ENCODE results near the gene RAC3. TPM values are rescaled to one million over a fixed set of nuclear protein-coding genes. Genes with fewer than 3 reads are reported as not detected.

The RAC3 gene
- total and polyA plus RNA-seq, 2 of the 8 experiments (the other 6 are each of a cell fraction or from before 2014, with no cell fraction given): 177 to 299 TPM

DNA sequence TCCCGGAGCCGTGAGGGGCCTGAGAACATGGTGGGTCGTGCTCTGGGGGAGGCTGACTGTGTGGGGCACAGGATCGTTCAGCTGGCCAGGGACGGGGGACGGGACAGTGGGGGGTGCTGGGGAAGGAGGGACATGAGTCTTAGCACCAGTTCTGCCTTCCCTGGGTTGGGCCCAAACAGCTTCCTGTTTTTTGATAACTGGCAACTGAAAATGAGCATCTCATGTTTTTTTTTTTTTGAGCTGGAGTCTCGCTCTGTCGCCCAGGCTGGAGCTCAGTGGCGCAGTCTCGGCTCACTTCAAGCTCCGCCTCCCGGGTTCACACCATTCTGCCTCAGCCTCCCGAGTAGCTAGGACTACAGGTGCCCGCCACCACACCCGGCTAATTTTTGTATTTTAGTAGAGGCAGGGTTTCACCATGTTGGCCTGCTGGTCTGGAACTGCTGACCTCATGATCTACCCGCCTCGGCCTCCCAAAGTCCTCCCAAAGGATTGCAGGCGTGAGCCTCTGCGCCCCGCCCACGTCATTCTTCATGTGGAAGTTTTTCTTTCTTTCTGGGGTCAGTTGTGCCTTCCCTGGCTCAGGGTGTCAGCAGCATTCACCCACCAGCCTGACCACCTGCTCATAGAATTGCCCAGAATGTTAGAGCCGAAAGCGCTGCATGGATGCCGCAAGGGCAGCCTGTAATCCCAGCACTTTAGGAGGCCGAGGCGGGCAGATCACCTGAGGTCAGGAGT lies 47.7 kb upstream of the RAC3 start:
- no peak for FAIRE-seq

More for the DNA sequence above, 47.7 kb upstream of the RAC3 start:
- 98% methylated on average over 24 of the region's 26 CpGs; no CpG with 5 or more reads in 1 of the 2 experiments for WGBS, 2 experiments (ENCODE audit: extremely low coverage in 1 of 2, insufficient coverage in 1 of 2, insufficient read length in 1 of 2, insufficient replicate concordance in 2 of 2, low coverage in 1 of 2, low lambda C conversion rate in 2 of 2, missing lambda C conversion rate in 1 of 2)
- peaks cover 2% of the 10 kb centered on the region; the same call in 1 of the 2 replicates for H3K23me2 ChIP-seq (ENCODE audit: low read depth, low read length)
- H2BK12ac ChIP-seq (ENCODE audit: low read depth, low read length): no peak overlapping the region
- ChIA-PET POLR2A (ENCODE audit: partially characterized antibody) (interaction anchor here (0.7 to 1.4 kb wide), 3 partner anchors 14 to 280 kb away, joined by 4 read pairs; partner anchors contain the start of gene MRPL12), CTCF (ENCODE audit: partially characterized antibody) (interaction anchor here (0.6 to 3.2 kb wide), 6 partner anchors 10 to 94 kb away, joined by 3 to 12 read pairs (median 4); no protein-coding TSS in a partner anchor)
- TF ChIP-seq EP300 (IDR thresholded peaks at IDR 0.05; ENCODE audit: borderline replicate concordance in 1 of 2, low read depth in 2 of 2, low read length in 2 of 2) (no peak), KDM4A (IDR thresholded peaks at IDR 0.05; ENCODE audit: low read depth, low read length, severe bottlenecking) (no peak), NANOG (IDR thresholded peaks at IDR 0.05; ENCODE audit: insufficient read depth, low read depth, low read length, poor library complexity, severe bottlenecking) (no peak), JUN (IDR thresholded peaks at IDR 0.05; ENCODE audit: low read depth, low read length) (no peak), CHD1 (IDR thresholded peaks at IDR 0.05; ENCODE audit: low read depth, low read length) (no peak), SAP30 (IDR thresholded peaks at IDR 0.05; ENCODE audit: insufficient read depth, insufficient replicate concordance, low read length) (no peak), GTF2F1 (IDR thresholded peaks at IDR 0.05; ENCODE audit: borderline replicate concordance, low read depth, low read length) (no peak), POLR2AphosphoS5 (IDR thresholded peaks at IDR 0.05; ENCODE audit: low read depth, low read length) (no peak), HDAC2 (IDR thresholded peaks at IDR 0.05; ENCODE audit: borderline replicate concordance in 1 of 2, low read depth in 2 of 2, low read length in 2 of 2) (no peak), CBX8 (IDR thresholded peaks at IDR 0.05; ENCODE audit: borderline replicate concordance, low read depth, low read length) (no peak), CEBPB (IDR thresholded peaks at IDR 0.05; ENCODE audit: low read depth, low read length) (no peak)
- H2AK5ac ChIP-seq (ENCODE audit: low read depth, low read length): no peak overlapping the region
- H3K23ac ChIP-seq (ENCODE audit: insufficient read length): no peak overlapping the region
- H4K91ac ChIP-seq (replicated peaks; ENCODE audit: insufficient read length, low read length): no peak overlapping the region
- no peak overlapping the region for H3K4me3 ChIP-seq (ENCODE audit: extremely low read depth in 1 of 4, insufficient read depth in 2 of 4, low read depth in 3 of 4, low read length in 4 of 4)
- H3K79me1 ChIP-seq (ENCODE audit: low read depth, low read length): peaks cover 3% of the 10 kb centered on the region; the same call in 1 of the 2 replicates
- H4K5ac ChIP-seq (ENCODE audit: insufficient read length, low read depth, low read length): no peak overlapping the region
- no peaks in the 10 kb centered on the region for H3K9me3 ChIP-seq (ENCODE audit: insufficient read depth in 2 of 2, low read depth in 1 of 2, low read length in 1 of 2)
- no peak overlapping the region for H3K4me2 ChIP-seq (ENCODE audit: insufficient read depth in 1 of 2, low read depth in 2 of 2, low read length in 2 of 2)
- peaks cover 2 to 25% (median 16%) of the 10 kb centered on the region in 4 experiments; a peak in 6 of 8 replicates for H3K36me3 ChIP-seq (ENCODE audit: control insufficient read depth in 2 of 4, insufficient read depth in 4 of 4, low read length in 3 of 4)
- no peak overlapping the region for H3K56ac ChIP-seq (replicated peaks; ENCODE audit: insufficient read length, low read depth, low read length)
- H2BK15ac ChIP-seq (ENCODE audit: low read length): no peak overlapping the region
- H2BK120ac ChIP-seq (replicated peaks; ENCODE audit: low read depth, low read length): no peak overlapping the region
- no peak overlapping the region for H3K4ac ChIP-seq (replicated peaks; ENCODE audit: insufficient read length, low read depth, low read length)
- no peak overlapping the region for H3K18ac ChIP-seq (ENCODE audit: extremely low read depth, low read length)
- H3K9ac ChIP-seq (replicated peaks in 1 of 4; ENCODE audit: extremely low read depth in 1 of 4, low read depth in 3 of 4, low read length in 3 of 4): no peak overlapping the region
- no peak overlapping the region for H2BK5ac ChIP-seq (ENCODE audit: low read depth, low read length)
- no peaks in the 10 kb centered on the region for H3K27me3 ChIP-seq (replicated peaks in 1 of 4; ENCODE audit: control insufficient read depth in 3 of 4, extremely low read depth in 1 of 4, insufficient read depth in 3 of 4, low read length in 3 of 4)
- H3K14ac ChIP-seq (ENCODE audit: insufficient read length): no peak overlapping the region
- no peak overlapping the region for H2AFZ ChIP-seq (ENCODE audit: low read length)
- 0 out of 4 replicates have a peak, but pooled peaks cover 0 to under 1% of the 10 kb centered on the region in 2 experiments for H3K79me2 ChIP-seq (ENCODE audit: control insufficient read depth in 1 of 2, insufficient read depth in 2 of 2, low read length in 2 of 2)
- H3K4me1 ChIP-seq (replicated peaks in 1 of 4; ENCODE audit: control insufficient read depth in 3 of 4, insufficient read depth in 4 of 4, low read length in 3 of 4): no peaks in the 10 kb centered on the region
- no peak for DNase-seq (ENCODE audit: low read depth in 1 of 2, low spot score in 2 of 2)
- no peak overlapping the region for H2BK20ac ChIP-seq (ENCODE audit: low read length)
- H4K20me1 ChIP-seq (replicated peaks in 1 of 2; ENCODE audit: control insufficient read depth in 1 of 2, insufficient read depth in 2 of 2, low read length in 2 of 2): peaks cover 0 to 8% of the 10 kb centered on the region in 2 experiments
- no peak overlapping the region for H4K8ac ChIP-seq (ENCODE audit: extremely low read depth, insufficient read depth, low read length)
- H3K27ac ChIP-seq (ENCODE audit: low read depth, low read length): no peak overlapping the region

Measured in H1 (cell line).